Right lobe of liver (tissue), 4 donors: ENCODE measurements around the gene PLEKHA5.

ENCODE experiments used
- CTCF ChIP-seq, 4 donors: fragments of 200-600 bp in 3 of 4; fragments of 450-650 bp in 1 of 4; IDR thresholded peaks; one replicate each; pipeline versions ENCODE4 v1.5.1 to v1.8.0; 2016 to 2022; ENCODE audit warnings: antibody characterized with exemption in 4 of 4, mild to moderate bottlenecking in 2 of 4
- POLR2A ChIP-seq: fragments of 450-650 bp; IDR thresholded peaks from one replicate; pipeline ENCODE4 v1.6.1; 2017; ENCODE audit warnings: antibody characterized with exemption, mild to moderate bottlenecking
- donor health status: DM: no; HTN: no; CAD: no.
- donor health status: DM: no; HTN: no; CAD: no.
- donor health status: DM: no; HTN: yes; CAD: no.

GRCh38 chr12:19113464-19113863, 16.1 kb upstream of the PLEKHA5 start:
- TF ChIP-seq CTCF (IDR thresholded peaks at IDR 0.05) (no peak), POLR2A (no peak)
